ENCODE measurements around the gene LRMDA.

DNA sequence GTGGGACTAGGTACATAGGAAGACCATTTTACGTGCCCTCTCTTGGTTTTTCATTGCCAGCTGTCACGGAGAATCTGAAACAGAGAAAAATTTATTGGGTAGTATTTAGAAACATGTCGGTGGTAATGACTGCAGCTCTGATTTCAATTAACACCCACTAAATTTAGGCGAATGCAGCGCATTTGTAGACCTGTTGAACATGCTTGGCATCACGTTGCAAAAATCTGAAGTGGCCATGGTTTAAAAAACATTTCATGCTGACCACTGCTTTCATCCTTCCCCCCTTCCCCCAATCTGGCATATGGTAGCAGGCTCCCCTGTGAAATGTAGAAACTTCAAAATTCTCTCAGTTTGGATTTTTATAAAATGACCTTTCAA lies 34.0 kb downstream of the LRMDA start:
- TF ChIP-seq, protein P1, sequence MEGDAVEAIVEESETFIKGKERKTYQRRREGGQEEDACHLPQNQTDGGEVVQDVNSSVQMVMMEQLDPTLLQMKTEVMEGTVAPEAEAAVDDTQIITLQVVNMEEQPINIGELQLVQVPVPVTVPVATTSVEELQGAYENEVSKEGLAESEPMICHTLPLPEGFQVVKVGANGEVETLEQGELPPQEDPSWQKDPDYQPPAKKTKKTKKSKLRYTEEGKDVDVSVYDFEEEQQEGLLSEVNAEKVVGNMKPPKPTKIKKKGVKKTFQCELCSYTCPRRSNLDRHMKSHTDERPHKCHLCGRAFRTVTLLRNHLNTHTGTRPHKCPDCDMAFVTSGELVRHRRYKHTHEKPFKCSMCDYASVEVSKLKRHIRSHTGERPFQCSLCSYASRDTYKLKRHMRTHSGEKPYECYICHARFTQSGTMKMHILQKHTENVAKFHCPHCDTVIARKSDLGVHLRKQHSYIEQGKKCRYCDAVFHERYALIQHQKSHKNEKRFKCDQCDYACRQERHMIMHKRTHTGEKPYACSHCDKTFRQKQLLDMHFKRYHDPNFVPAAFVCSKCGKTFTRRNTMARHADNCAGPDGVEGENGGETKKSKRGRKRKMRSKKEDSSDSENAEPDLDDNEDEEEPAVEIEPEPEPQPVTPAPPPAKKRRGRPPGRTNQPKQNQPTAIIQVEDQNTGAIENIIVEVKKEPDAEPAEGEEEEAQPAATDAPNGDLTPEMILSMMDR (IDR thresholded peaks at IDR 0.05), result no peak
- TF ChIP-seq POLR2AphosphoS5 (IDR thresholded peaks at IDR 0.05), result no peak
